GM18868 (cell line): ENCODE data around the gene PRLH.
"Not testable (repeated sequence)": the region's sequence is repeated elsewhere in the genome, so short reads cannot be mapped to it uniquely, and the experiment has no call there.

Experiments used
- ATAC-seq: cut with Tn5 transposase; IDR thresholded peaks from one replicate; pipeline ENCODE4 v1.9.1; 2021; ENCODE audit warnings: mild to moderate bottlenecking, moderate library complexity; ENCODE audit not compliant: unreplicated experiment

PRLH gene

DNA sequence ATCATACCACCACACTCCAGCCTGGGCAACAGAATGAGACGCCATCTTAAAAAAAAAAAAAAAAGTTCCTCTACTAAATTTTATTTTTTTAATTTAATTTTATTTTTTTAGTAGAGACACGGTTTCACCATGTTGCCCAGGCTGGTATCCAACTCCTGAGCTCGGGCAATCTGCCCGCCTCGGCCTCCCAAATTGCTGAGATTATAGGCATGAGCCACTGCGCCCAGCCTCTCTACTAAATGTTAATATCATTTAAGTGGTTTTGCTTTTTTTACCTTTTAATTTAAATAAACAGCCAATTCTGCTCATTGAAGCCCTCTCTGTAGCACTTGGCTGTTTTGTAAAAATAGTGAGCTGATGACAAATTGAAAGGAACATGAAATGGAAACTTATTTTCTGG lies 15.0 kb downstream of the PRLH start:
- ATAC-seq = no peak

DNA sequence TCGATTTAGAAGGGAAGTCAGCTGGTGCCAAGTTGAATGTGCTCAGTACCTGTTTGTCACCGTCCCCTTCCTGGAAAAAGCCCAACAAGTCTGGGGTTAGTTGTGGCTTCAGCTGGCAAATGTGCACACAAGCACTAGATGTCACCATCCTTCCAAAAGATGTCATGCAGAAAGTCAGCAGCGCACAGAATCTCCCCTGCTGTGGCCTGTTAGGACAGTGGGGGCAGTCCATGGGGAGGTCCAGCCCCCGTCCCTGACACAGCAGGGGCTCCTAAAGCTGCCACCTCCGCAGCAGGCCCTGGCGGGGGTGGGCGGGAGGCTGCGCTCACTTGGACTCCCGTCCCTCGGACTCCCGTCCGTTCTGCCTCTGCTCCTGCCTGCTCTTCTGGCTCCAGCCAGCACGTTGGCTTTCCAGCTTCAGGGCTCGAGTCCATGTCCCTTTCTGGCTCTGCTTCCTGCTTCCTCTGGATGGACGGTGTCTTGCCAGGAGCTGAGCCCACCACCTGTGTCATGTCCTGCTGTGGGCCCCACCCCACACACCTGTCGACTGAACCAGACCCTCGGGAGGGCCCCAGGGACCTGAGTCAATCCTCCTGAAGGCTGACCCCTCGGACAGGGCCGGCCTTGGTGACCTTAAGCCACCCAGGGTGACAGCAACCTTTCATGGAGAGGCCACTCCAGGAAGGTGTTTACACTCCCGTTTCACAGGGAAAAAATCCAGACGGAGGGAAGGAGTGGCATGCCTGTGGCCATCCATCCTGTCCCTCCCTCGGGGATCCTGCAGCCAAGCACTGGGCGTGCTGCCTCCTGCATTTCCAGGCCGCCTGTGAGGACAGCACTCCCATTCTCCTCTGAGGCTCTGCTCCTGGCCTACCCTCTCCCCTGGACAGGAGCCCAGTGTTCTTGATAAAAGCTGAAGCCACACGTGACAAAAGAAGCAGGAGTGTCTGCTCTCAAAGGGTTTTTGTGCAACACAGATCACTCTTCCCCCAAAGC lies 15.7 kb downstream of the PRLH start:
- ATAC-seq = no peak

DNA sequence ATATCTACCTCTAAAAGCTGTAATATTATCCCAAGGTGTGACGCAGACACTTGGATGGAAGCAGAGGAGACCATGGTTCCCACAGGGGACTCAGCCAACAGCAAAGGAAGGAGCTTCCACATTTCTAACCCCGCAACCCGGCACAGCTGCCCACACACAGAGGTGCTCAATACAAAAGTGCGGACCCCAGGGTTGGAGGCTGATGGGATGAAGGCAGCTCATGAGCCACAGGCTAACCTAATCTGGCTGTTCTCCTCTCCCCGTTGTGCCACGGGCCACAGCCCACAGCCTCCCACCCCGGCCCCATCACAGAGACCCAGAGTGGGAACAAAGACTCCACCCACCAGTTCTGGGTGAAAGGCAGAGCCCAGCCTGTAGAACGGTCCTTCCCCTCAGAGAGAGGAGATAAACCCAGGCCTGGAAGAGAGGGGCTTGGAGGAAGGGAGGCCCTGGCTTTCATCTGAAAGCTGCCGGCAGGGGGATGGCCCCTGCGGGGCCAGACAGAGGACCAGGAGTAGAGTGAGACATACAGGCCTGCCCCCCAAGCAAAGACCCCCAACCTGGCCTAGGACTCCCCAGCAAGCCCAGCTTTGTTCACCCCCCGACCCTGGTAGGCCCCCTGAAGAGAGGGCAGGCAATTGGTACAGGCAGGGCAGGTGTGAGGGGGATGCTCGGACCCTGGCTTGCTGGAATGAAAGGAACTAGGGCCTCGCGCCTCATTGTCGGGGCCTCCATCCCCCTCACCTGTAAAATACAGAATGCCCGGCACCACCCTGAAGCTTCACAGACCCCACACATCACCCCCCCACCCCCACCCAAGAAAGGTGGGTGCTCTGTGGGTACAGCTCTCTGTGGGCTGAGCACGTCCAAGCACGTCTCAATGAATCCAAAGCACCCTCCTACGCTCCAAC lies 17.3 kb downstream of the PRLH start:
- no peak for ATAC-seq

DNA sequence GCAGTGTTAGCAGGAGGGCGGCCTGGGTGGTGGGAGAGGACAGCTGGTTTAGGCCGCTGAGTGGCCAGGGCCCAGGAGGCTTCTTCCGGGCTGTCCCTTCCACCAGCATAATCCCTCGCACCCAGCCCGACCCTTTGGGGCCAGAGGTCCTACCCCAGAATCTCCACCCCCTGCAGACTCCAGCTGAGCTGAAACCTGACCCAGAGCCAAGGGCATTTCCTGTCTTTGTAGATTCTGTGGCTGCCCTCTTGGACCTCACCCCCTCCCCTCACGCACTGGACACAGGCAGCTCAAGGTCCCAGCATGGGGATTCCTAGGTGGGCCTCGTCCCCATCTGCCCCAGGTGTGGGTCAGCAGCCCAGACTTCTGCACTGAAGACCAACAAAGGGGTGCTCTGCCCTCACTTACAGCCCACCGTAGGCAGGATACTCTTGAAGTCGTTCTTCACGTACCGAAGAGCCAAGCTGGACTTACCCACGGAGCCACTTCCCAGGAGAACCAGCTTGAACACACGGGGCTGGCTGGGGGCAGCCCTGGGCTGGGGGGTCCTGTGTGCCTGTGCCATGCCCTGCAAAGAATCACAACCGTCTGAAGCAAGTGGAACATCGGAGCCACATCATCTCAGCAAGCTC lies 19.3 kb downstream of the PRLH start:
- no peak for ATAC-seq

DNA sequence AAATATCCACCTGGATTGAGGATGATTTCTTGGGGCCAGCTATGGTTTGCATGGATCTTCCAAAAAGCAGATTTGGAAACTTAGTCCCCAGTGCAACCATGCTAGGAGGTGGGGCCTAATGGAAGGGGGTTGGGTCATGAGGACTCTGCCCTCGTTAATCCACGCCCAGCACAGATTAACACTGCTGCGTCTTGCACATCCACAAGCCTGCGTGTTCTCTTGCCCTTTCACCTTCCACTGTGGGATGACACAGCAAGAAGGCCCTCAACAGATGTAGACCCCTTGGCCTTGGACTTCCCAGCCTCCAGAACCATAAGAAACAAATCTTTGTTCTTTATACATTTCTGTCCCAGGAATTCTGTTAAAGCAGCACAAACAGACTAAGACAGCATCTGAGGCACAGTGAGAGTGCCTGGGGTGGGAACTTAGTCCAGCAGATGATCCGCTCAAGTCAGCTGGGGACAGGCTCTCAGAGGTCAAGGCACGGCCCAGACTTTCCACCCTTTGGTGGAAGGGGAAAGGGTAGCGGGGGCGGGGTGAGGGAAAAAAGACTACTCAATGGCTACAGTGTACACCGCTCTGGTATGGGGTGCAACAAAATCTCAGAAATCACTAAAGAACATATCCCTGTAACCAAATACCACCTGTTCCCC lies 21.8 kb downstream of the PRLH start:
- ATAC-seq = no peak

DNA sequence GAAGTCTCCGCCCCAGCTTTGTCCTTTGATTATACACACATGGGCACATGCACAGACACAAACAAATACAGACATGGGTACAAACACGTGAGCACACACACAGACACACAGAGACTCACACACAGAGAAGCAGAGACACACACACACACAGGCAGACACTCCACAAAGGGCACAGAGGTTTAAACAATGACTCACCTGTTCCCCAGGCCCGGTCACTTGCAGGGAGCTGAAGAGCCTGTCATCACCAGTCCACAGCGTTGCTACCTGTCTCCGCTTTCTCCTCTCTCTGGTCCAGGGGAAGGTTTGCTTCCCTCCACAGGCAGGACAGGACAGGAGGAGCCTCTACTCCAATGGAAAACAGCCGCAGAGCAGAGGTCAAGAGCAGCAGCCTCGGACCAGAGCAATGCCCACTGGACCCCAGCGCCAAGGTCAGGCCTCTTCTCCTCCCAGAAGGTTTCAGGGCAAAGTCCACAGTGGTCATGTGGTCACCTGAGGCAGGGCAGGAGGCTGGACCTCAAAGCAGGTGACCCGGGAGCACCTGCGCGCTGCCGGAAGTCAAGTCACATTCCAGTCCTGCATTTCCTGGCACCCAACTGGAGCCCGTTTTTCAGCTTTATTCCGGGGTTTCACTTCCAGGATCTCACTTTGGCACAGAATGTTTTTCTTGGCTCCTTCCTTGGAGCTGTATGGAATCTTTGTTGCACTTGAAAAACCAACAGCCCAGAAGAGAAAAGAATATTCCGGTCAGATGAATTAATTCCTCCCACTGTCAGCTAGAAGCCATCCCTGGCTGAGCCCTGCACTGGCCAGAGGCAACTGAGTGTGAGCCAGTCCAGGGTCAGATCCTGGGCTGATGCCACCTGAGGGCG lies 24.1 kb downstream of the PRLH start, which contains the start of gene RAB17:
Gene RAB17, minus strand, starts transcription at position 463 of the 869 bp plus-strand sequence. CDS start 4,580 bp downstream, outside the sequence.
- no peak for ATAC-seq

DNA sequence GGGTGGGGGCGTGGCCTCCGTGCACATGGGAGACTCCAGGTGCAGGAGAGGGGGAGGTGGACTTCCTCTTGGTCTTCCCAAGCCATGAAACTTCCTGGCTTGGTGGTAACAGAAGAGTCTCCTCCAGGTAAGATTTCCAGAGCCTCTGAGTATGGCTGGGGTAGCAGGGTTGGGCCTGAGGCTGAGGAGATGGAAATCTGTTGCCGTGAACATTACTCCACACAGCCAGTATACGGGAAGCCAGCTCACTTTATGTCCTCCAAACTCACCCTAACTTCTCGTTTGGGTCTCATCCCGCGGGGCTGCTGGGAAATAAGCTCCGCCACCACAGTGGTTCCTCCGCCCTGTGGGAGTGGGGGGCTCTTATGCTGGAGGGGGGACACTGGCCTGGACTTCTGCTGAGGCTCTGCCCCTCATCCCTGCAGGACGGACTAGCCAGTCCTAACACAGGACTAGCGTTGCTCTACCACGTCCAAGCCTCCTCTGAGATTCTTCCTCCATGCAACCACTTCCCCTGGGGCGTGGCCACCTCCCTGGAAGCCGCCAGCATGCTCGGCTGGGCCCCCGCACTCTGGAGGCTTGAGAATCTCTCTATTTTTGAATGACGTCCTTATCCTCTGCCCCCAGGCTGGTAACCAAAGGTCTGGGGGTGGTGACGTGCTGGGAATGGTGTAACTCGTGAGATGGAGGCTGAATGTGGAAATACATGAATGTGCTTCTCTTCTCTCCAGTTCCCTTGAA lies 24.9 kb downstream of the PRLH start:
- no peak for ATAC-seq

GRCh38 chr2:237592425-237592980 lies 26.1 kb downstream of the PRLH start:
- no peak for ATAC-seq

DNA sequence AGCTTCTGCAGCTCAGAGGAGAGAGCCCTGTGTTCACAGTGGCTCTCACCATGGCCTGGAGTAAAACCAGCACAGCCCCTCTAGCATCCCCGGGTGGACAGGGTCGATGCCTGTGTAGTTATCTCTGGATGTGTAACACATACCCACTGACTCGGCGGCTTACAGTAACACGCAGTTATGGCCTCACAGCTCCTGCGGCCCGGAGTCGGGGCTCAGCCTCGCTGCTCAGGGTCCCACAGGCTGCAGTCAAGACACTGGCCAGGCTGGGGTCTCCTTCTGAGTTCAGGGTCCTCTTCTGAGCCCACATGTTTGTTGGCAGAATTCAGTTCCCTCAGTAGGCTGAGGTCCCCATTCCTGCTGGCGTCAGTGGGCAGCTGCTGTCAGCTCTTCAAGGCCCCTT lies 26.7 kb downstream of the PRLH start:
- ATAC-seq = no peak

DNA sequence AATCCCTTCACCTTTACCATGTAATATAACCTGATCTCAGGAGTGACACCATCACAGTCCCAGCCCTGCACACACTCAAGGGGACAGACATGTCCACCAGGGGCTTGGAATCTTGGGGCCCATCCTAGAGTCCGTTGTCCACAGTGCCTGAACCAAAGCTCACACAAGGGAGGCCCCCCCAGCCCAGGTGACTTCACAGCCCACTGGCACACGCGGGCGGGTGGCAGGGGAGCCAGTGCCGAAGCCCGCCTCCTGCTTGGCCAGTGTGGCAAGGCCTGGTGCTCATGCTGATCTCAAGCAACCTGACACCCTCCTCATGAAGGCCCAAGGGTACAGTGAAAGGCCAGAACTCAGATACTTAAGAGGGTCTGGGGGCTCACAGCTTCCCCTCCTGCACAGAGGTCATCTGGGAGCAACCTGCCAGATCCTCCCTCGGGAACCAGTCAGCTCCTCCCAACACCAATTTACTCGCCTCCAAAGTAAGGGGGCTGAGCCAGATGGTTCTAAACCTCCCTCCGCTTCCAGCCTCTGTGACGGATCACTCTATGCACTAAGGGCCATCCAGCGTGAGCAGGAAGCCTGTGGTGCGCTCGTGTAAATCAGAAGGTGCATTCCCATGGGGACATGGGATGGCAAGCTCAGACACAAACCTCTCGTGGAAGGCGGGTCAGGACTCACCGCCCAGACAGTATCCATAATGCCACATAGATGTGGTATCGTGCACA lies 27.4 kb downstream of the PRLH start:
- ATAC-seq = no peak

GRCh38 chr2:237594514-237594871 lies 28.1 kb downstream of the PRLH start:
- ATAC-seq = no peak

- ATAC-seq = not testable (repeated sequence)
Measured at GRCh38 chr2:237595829-237596519, 29.6 kb downstream of the PRLH start.

GRCh38 chr2:237596520-237597195 lies 30.3 kb downstream of the PRLH start:
- no peak for ATAC-seq

GRCh38 chr2:237597196-237598145 lies 31.1 kb downstream of the PRLH start:
- ATAC-seq = no peak

- ATAC-seq = no peak
Measured at GRCh38 chr2:237598468-237599208, 32.3 kb downstream of the PRLH start.
